NCI-H774 (cell line): ENCODE measurements around the gene MFF.
"Not testable (repeated sequence)": the region's sequence is repeated elsewhere in the genome, so short reads cannot be mapped to it uniquely, and the experiment has no call there.

Experiments used
- DNase-seq: peaks from one replicate; lab custom pipeline; 2025; lab: John Stamatoyannopoulos, UW

Gene MFF

GRCh38 chr2:227377467-227378351 is 52.7 kb downstream of the MFF start:
- DNase-seq = no peak

- no peak for DNase-seq
These were observed 53.3 kb downstream of the MFF start for GRCh38 chr2:227378371-227378782.

GRCh38 chr2:227379095-227379494 is 54.0 kb downstream of the MFF start, which contains the start of gene TM4SF20:
TM4SF20 (minus strand) TSS chr2:227379306; CDS start chr2:227379268, 38 bp downstream.
- no peak for DNase-seq

GRCh38 chr2:227382241-227382835 is 57.3 kb downstream of the MFF start:
- not testable (repeated sequence) for DNase-seq

- DNase-seq = no peak
These were observed 58.6 kb downstream of the MFF start for GRCh38 chr2:227383686-227384085.

- DNase-seq = no peak
These were observed 61.6 kb downstream of the MFF start for GRCh38 chr2:227386630-227387029.

- DNase-seq = not testable (repeated sequence)
These were observed 62.5 kb downstream of the MFF start, which contains the start of gene SCYGR1 for GRCh38 chr2:227387583-227387982. SCYGR1 (minus strand) TSS chr2:227387949; CDS start chr2:227387949, 0 bp downstream.

GRCh38 chr2:227388537-227389011 is 63.5 kb downstream of the MFF start:
- DNase-seq = no peak

- DNase-seq = no peak
These were observed 64.2 kb downstream of the MFF start for GRCh38 chr2:227389231-227389630.

GRCh38 chr2:227389661-227390060 is 64.6 kb downstream of the MFF start:
- no peak for DNase-seq

- no peak for DNase-seq
These were observed 65.6 kb downstream of the MFF start for GRCh38 chr2:227390468-227391256.

- no peak for DNase-seq
These were observed 69.3 kb downstream of the MFF start for GRCh38 chr2:227394401-227394800.

GRCh38 chr2:227395556-227395955 is 70.5 kb downstream of the MFF start:
- no peak for DNase-seq

GRCh38 chr2:227397562-227397961 is 72.5 kb downstream of the MFF start:
- DNase-seq = no peak

GRCh38 chr2:227398684-227399670 is 73.9 kb downstream of the MFF start:
- no peak for DNase-seq

- no peak for DNase-seq
These were observed 76.5 kb downstream of the MFF start for GRCh38 chr2:227401550-227401949.

GRCh38 chr2:227402321-227402720 is 77.3 kb downstream of the MFF start:
- DNase-seq = no peak

- no peak for DNase-seq
These were observed 77.9 kb downstream of the MFF start for GRCh38 chr2:227402959-227403358.

- no peak for DNase-seq
These were observed 79.7 kb downstream of the MFF start for GRCh38 chr2:227404585-227405271.
